BE2C (cell line): ENCODE data around the gene APBB1.
A peak's percentile ranks its signal among the peaks of the same experiment; 100 is the strongest.

Experiments used
- DNase-seq: peaks from one replicate; pipeline ENCODE4 v3.0.0-alpha.2; 2020
- H3K27me3 ChIP-seq: fragments of 250-450 bp; sonication (Bioruptor Pico); 2 replicates; pipeline ENCODE4 v1.5.1; 2020; ENCODE audit warnings: mild to moderate bottlenecking
- H3K36me3 ChIP-seq: fragments of 250-450 bp; sonication (Bioruptor Pico); 2 replicates; pipeline ENCODE4 v1.5.1; 2020; ENCODE audit warnings: mild to moderate bottlenecking
- H3K4me1 ChIP-seq: fragments of 250-450 bp; sonication (Bioruptor Pico); 2 replicates; pipeline ENCODE4 v1.5.1; 2020
- H3K4me3 ChIP-seq: 2 replicates; pipeline ENCODE4 v1.5.1; 2011; ENCODE audit warnings: low read depth, low read length
- H3K9me3 ChIP-seq: fragments of 250-450 bp; sonication (Bioruptor Pico); 2 replicates; pipeline ENCODE4 v1.5.1; 2020
- TF ChIP-seq, protein P1 (sequence below): IDR thresholded peaks from 2 replicates; pipeline ENCODE4 v1.5.1; 2012; ENCODE audit warnings: mild to moderate bottlenecking, low read depth, low read length

APBB1 gene

DNA sequence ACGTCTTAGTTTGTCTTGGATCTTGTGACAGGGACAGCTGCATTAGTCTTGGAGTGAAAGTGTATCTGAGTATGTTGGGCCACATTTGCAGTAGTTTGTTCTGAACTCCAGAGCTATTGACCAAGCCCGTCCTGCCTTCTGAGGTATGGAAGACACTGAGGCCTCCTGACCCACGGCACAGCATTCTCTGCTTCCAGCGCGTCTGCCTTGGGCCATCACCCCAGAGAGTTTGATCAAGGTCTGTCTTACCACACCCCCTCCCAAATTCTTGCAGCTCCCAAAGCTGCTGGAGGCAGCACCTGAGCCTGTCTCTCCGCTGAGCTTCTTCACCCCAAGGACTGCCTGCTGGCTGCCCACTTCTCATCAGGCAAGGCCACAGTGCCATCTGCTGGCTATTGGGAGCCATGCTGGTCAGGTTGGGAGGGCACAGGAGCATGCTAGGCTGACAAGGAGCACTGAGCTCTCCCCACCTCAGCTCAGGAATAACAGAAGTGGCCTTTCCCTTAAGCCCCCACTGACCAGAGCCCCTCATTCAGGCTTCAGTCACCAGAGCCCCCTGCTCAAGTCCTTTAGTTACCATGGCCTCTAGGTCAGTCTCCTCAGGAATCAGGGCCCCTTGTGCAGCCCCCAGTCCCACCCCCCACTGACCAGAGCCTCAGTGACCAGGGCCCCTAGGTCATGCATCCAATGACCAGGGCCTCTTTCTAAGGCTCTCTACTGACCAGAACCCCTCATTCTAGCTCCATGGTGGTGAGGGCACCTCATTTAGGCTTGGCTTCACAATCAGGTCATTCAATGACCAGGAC is 55.8 kb downstream of the APBB1 start:
- peak; percentile 70 for DNase-seq
- H3K36me3 ChIP-seq, result no peaks in the 10 kb centered on the region
- H3K9me3 ChIP-seq, result no peaks in the 10 kb centered on the region
- H3K27me3 ChIP-seq, result no peaks in the 10 kb centered on the region
- TF ChIP-seq, protein P1, sequence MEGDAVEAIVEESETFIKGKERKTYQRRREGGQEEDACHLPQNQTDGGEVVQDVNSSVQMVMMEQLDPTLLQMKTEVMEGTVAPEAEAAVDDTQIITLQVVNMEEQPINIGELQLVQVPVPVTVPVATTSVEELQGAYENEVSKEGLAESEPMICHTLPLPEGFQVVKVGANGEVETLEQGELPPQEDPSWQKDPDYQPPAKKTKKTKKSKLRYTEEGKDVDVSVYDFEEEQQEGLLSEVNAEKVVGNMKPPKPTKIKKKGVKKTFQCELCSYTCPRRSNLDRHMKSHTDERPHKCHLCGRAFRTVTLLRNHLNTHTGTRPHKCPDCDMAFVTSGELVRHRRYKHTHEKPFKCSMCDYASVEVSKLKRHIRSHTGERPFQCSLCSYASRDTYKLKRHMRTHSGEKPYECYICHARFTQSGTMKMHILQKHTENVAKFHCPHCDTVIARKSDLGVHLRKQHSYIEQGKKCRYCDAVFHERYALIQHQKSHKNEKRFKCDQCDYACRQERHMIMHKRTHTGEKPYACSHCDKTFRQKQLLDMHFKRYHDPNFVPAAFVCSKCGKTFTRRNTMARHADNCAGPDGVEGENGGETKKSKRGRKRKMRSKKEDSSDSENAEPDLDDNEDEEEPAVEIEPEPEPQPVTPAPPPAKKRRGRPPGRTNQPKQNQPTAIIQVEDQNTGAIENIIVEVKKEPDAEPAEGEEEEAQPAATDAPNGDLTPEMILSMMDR, result peak; percentile 83
- H3K4me3 ChIP-seq, result no peak overlapping the region
- H3K4me1 ChIP-seq, result no peaks in the 10 kb centered on the region

DNA sequence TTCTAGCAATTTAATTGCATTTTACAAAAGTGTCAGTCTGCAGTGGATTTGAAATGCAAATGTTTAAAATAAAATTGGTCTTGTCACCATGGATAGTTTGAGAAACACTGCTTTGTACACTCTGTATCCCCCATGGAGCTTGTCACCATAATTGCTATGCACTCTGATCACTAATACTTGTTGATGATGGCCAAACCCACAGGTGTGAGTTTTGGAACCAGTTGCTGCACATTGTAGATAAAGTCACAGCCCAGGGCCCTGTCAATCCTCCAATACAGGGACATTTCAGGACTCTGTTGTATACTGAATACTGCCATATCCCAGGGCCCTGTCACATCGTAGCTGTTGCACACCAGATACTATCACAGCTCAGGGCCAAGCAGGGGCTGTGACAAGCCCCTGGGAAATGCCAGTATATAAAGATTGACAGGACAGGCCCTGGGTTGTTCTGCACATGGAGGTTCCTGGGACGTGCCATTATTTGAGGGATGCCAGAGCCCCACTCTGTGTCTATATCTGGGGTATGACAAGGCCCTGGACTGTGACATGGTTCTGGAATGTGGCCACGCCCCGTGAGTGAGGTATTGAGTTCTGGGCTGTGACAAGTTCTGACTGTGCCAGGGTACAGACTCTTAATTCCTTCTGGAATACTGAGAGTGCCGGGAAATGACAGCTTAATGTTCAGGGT is 56.6 kb downstream of the APBB1 start:
- Histone ChIP-seq H3K4me3 (no peak overlapping the region), H3K27me3 (no peaks in the 10 kb centered on the region), H3K36me3 (no peaks in the 10 kb centered on the region), H3K9me3 (no peaks in the 10 kb centered on the region), H3K4me1 (no peaks in the 10 kb centered on the region)
- TF ChIP-seq, protein P1, result no peak
- no peak for DNase-seq

DNA sequence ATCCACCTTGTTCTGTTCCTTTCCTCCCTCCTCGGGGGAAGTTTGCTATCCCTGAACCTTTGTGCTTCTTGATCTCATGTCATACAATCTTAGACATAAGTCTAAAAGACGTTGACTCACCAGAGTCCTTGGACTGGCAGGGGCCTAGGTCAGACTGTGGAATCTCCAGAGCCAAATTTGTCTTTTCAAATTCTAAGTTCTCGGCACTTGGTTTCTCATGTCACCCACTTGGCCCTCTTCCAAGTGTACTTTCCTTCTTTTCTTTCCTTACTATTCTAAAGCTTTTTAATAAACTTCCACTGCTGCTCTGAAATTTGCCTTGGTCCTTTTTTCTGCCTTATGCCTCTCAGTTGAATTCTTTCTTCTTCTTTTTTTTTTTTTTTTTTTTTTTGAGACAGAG is 58.7 kb downstream of the APBB1 start:
- Histone ChIP-seq H3K36me3 (no peaks in the 10 kb centered on the region), H3K9me3 (no peaks in the 10 kb centered on the region), H3K27me3 (no peaks in the 10 kb centered on the region), H3K4me3 (no peak overlapping the region), H3K4me1 (no peaks in the 10 kb centered on the region)
- no peak for DNase-seq
- TF ChIP-seq, protein P1, result no peak

DNA sequence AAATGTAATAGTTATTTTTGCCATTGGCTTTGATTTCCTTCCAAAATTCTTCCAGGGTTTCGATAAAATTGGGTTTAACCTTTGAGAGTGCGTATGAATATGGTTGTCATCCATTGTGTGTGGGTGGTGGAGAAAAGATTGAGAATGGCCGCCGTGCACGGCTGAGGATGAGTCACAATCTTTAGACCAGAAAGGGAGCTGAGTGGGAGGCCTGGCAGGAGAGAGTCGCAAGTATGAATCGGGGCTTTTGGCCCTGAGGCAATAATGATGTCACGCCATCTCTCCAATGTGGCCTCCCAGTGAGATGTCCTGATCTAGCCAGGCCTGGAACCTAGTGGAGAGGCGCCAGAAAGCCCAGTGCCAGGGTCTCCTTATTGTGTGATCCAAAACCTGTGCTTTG is 61.7 kb downstream of the APBB1 start:
- DNase-seq, result peak; percentile 61
- TF ChIP-seq, protein P1, result no peak

GRCh38 chr11:6356503-6357055 is 62.3 kb downstream of the APBB1 start:
- TF ChIP-seq, protein P1, result no peak
- Histone ChIP-seq H3K4me3 (no peak overlapping the region), H3K27me3 (no peaks in the 10 kb centered on the region), H3K4me1 (no peaks in the 10 kb centered on the region), H3K9me3 (no peaks in the 10 kb centered on the region), H3K36me3 (no peaks in the 10 kb centered on the region)
- no peak for DNase-seq

More for the DNA sequence above, 61.7 kb downstream of the APBB1 start:
- Histone ChIP-seq H3K36me3 (no peaks in the 10 kb centered on the region), H3K4me3 (no peak overlapping the region), H3K9me3 (no peaks in the 10 kb centered on the region), H3K27me3 (no peaks in the 10 kb centered on the region), H3K4me1 (no peaks in the 10 kb centered on the region)
